HEK293T (cell line): Measurements from ENCODE around the gene UGT8.
"Not testable (repeated sequence)": the region's sequence is repeated elsewhere in the genome, so short reads cannot be mapped to it uniquely, and the experiment has no call there.

Source experiments
- CTCF ChIA-PET: fragments of 350-600 bp; formaldehyde crosslinking; extraction: SDS; loops from one replicate; lab custom pipeline; 2021; ENCODE audit warnings: antibody characterized with exemption, inconsistent platforms; lab: Yijun Ruan, JAX
- POLR2A ChIA-PET: fragments of 350-600 bp; formaldehyde crosslinking; extraction: SDS; loops from one replicate; lab custom pipeline; 2020; ENCODE audit warnings: antibody characterized with exemption, inconsistent platforms; lab: Yijun Ruan, JAX
- DNase-seq: peaks from one replicate; pipeline ENCODE4 v3.0.0; 2012; ENCODE audit warnings: mixed read lengths; ENCODE audit errors: extremely low spot score
- ARNT ChIP-seq: fragments of 450-650 bp; IDR thresholded peaks from 2 replicates; pipeline ENCODE4 v1.6.1; 2017; ENCODE audit warnings: mild to moderate bottlenecking
- BHLHE40 ChIP-seq: fragments of 450-650 bp; IDR thresholded peaks from 2 replicates; pipeline ENCODE4 v1.6.1; 2016; ENCODE audit warnings: mild to moderate bottlenecking, moderate library complexity, borderline replicate concordance
- CTBP1 ChIP-seq: fragments of 450-650 bp; IDR thresholded peaks from 2 replicates; pipeline ENCODE4 v1.6.1; 2016; ENCODE audit warnings: borderline replicate concordance
- ELF4 ChIP-seq: fragments of 450-650 bp; IDR thresholded peaks from 2 replicates; pipeline ENCODE4 v1.6.1; 2017; ENCODE audit warnings: antibody characterized with exemption
- FOXA1 ChIP-seq: fragments of 450-650 bp; IDR thresholded peaks from 2 replicates; pipeline ENCODE4 v1.6.1; 2016; ENCODE audit warnings: mild to moderate bottlenecking
- FOXK2 ChIP-seq: fragments of 450-650 bp; IDR thresholded peaks from 2 replicates; pipeline ENCODE4 v1.6.1; 2016; ENCODE audit warnings: mild to moderate bottlenecking
- FOXM1 ChIP-seq: fragments of 450-650 bp; IDR thresholded peaks from 2 replicates; pipeline ENCODE4 v1.6.1; 2017; ENCODE audit warnings: mild to moderate bottlenecking, borderline replicate concordance
- HDGF ChIP-seq: fragments of 450-650 bp; IDR thresholded peaks from 2 replicates; pipeline ENCODE4 v1.6.1; 2017; ENCODE audit warnings: antibody characterized with exemption, borderline replicate concordance
- L3MBTL2 ChIP-seq: fragments of 450-650 bp; conservative IDR thresholded peaks from 2 replicates; pipeline ENCODE4 v1.6.1; 2016; ENCODE audit warnings: mild to moderate bottlenecking
- LEF1 ChIP-seq: fragments of 450-650 bp; IDR thresholded peaks from 2 replicates; pipeline ENCODE4 v1.6.1; 2017; ENCODE audit warnings: mild to moderate bottlenecking, borderline replicate concordance
- NFRKB ChIP-seq: fragments of 450-650 bp; IDR thresholded peaks from 2 replicates; pipeline ENCODE4 v1.6.1; 2016; ENCODE audit warnings: mild to moderate bottlenecking, moderate library complexity
- SP1 ChIP-seq: fragments of 450-650 bp; IDR thresholded peaks from 2 replicates; pipeline ENCODE4 v1.6.1; 2017
- SUZ12 ChIP-seq: fragments of 450-650 bp; IDR thresholded peaks from 2 replicates; pipeline ENCODE4 v1.6.1; 2016; ENCODE audit warnings: mild to moderate bottlenecking
- TARDBP ChIP-seq: fragments of 450-650 bp; IDR thresholded peaks from 2 replicates; pipeline ENCODE4 v1.6.1; 2016
- ZNF384 ChIP-seq: fragments of 450-650 bp; IDR thresholded peaks from 2 replicates; pipeline ENCODE4 v1.6.1; 2016
- TF ChIP-seq, protein P1 (sequence below): fragments of 450-650 bp; IDR thresholded peaks from 2 replicates; pipeline ENCODE4 v1.6.1; 2016

Gene UGT8

DNA sequence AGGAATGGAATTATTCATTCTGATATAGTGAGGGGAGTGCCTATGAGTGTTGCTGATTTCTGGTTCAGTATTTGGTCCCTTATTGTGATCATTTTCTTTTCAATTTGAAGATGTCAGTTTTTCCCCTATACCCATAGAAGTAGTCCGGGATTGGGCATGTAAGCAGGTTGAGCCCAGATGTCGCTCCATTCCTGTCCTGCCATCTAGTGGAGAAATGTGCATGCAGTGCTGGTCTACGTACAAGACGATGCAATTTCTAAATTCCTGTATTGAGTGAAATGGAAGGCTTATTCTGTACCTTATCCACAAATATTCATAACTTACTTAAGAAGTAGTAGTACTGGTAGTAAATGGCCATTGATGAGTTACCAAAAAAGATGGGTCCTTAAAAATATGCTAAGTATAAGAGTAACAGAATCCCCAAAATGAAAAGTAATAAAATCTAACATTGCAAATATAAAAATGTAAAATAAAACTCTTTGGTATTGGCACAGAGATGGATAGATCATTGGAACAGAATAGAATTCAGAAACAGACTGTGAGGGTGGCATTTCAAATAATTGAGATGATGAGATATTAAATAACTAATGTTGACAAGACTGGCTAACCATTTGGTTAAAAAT lies 60.9 kb downstream of the UGT8 start:
- POLR2A ChIA-PET = no interaction called here
- CTCF ChIA-PET = interaction anchor here (0.9 to 1.0 kb wide), 2 partner anchors 10 to 150 kb away, joined by 3 to 4 read pairs; no protein-coding TSS in a partner anchor

DNA sequence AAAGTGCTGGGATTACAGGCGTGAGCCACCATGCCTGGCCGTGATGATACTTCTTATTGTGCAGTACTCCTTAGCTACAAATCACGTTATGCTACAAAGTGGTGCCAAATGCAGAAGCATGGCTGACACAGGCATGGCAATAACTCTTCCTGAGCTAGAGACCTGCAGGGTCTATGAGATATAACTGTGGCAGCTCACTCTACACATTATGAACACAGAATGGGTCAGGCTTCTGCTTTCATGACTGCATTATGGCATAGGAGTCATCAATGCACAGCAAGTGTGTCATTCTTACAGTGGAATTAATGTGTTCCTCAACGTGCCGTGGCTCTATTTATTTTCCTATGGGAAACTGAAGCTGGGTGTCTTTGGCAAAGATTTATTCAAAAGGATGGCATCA lies 64.5 kb downstream of the UGT8 start:
- TF ChIP-seq ZNF384 = no peak
- TF ChIP-seq TARDBP = no peak
- no peak for TF ChIP-seq SUZ12
- DNase-seq = no peak
- POLR2A ChIA-PET = no interaction called here
- CTCF ChIA-PET = no interaction called here

More for the DNA sequence above, 60.9 kb downstream of the UGT8 start:
- TF ChIP-seq, protein P1, sequence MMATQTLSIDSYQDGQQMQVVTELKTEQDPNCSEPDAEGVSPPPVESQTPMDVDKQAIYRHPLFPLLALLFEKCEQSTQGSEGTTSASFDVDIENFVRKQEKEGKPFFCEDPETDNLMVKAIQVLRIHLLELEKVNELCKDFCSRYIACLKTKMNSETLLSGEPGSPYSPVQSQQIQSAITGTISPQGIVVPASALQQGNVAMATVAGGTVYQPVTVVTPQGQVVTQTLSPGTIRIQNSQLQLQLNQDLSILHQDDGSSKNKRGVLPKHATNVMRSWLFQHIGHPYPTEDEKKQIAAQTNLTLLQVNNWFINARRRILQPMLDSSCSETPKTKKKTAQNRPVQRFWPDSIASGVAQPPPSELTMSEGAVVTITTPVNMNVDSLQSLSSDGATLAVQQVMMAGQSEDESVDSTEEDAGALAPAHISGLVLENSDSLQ = no peak
- TF ChIP-seq HDGF = no peak
- no peak for TF ChIP-seq ELF4
- no peak for TF ChIP-seq TARDBP
- TF ChIP-seq CTBP1 = no peak
- no peak for TF ChIP-seq BHLHE40
- TF ChIP-seq ZNF384 = no peak
- no peak for TF ChIP-seq ARNT
- no peak for TF ChIP-seq L3MBTL2
- no peak for TF ChIP-seq LEF1
- no peak for TF ChIP-seq SP1
- no peak for TF ChIP-seq FOXA1
- TF ChIP-seq FOXK2 = no peak
- DNase-seq = peak; percentile 74

DNA sequence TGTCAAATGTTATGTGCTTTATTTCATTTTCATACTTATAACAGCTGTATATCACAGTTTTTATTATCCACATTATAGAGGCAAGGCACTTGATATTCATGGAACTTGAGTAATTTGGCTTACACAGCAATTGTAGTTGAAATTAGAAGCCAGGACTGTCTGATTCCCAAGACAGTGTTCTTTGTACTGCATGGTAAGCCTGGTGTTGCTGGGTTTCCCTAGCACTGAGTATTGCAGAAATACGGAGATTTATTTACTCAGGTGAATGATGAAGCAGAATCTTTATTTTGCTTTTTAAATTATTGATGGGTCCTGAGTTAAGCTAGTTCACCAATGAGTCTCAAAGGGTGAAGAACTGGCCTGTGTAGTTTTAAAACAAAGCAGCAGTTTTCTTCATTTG lies 70.0 kb downstream of the UGT8 start:
- ChIA-PET CTCF (no interaction called here), POLR2A (no interaction called here)
- DNase-seq = no peak
- TF ChIP-seq ZNF384 = no peak
- TF ChIP-seq ARNT = no peak
- no peak for TF ChIP-seq LEF1
- no peak for TF ChIP-seq FOXA1
- TF ChIP-seq SUZ12 = no peak
- no peak for TF ChIP-seq CTBP1
- no peak for TF ChIP-seq NFRKB

DNA sequence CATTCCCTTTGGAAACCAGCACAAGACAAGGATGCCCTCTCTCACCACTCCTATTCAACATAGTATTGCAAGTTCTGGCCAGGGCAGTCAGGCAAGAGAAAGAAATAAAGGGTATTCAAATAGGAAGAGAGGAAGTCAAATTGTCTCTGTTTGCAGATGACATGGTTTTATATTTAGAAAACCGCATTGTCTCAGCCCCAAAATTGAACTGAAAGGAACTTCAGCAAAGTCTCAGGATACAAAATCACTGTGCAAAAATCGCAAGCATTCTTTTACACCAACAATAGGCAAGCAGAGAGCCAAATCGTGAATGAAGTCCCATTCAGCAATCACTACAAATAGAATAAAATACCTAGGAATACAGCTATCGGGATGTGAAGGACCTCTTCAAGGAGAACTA lies 72.1 kb downstream of the UGT8 start:
- POLR2A ChIA-PET, DNase-seq, CTCF ChIA-PET: not testable (repeated sequence)

DNA sequence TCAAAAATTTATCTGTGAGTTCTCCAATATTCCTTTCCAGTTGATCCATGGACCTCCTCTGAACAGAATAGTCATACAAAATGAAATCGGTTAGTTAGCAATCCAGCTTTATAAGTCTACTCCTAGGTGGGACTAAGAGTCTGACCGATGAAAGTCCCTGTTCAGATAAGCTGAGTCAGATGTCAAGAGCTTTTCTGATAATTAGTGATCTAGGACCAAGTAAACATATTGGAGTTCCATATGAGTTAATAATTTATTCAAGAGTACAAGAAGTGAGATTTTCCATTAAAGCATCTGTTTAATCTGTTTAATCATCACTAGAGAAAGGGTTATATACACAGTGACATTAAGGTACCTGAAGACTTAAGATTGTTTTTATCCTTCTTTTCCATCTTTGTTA lies 74.7 kb downstream of the UGT8 start:
- ChIA-PET POLR2A (no interaction called here), CTCF (no interaction called here)
- DNase-seq = no peak
- TF ChIP-seq, protein P1 = no peak
- TF ChIP-seq TARDBP (no peak), FOXM1 (no peak), L3MBTL2 (no peak), FOXA1 (no peak)

DNA sequence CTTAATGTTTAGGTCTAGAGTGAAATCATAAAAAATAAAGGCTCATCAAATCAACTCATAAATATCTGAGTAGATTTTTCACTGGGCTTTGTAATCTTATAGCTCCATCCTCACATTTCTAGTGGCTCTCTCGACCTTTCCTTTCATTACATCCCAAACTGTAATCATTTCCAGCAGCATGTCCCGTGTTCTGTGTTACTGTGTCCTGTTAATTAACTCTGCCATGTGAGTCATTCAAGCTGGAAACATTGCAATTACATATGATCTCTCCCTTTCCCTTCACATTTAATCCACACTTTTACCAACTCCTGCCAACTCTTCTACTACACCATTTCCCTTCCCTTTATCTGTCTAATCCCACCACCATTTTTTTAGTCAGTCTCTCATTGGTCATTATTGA lies 75.5 kb downstream of the UGT8 start:
- no peak for DNase-seq
- TF ChIP-seq SUZ12 (no peak), ARNT (no peak), SP1 (no peak), CTBP1 (no peak), BHLHE40 (no peak), ELF4 (no peak), HDGF (no peak), NFRKB (no peak), ZNF384 (no peak), L3MBTL2 (no peak), FOXM1 (no peak), FOXK2 (no peak)
- TF ChIP-seq, protein P1 = no peak
- POLR2A ChIA-PET = no interaction called here
- CTCF ChIA-PET = no interaction called here

DNA sequence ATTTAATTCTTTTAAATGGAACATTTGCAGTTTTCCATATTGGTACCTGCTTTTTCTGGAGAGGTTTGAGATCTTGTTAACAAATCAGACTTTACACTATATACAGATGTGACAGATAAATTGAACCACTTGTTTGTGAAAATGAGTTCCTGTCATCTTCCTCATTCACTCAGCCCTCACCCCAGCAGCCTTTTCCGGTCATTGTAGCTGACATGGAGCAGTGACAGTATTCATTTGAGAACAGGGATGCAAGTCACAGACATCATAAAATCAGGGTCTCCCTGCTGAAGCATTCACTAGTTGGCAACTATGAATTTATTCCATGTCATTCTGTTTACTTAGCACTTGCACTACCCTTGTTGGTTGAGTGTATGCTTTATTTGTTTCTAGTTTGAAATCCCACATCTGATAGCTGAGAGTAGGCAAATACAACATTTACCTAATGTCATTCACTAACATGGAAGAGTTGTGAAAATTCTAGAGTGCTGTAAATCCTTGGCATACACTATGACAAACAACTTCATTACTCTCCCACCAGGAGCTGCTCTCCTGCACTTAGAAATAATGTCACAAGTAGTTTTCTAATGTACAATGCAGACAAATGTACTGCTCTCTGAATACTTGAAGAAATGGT lies 78.9 kb downstream of the UGT8 start:
- no peak for DNase-seq
- CTCF ChIA-PET = interaction anchor here (0.5 kb wide), 1 partner anchor 1301 kb away, joined by 8 read pairs; no protein-coding TSS in a partner anchor
- POLR2A ChIA-PET = no interaction called here
- TF ChIP-seq TARDBP = no peak
- no peak for TF ChIP-seq ZNF384
